CD4-positive, alpha-beta memory T cell (primary cell): ENCODE data around the gene MITF. TPM values are rescaled to one million over a fixed set of nuclear protein-coding genes. Genes with fewer than 3 reads are reported as not detected.

Experiments
- CTCF ChIA-PET: fragments of 350-600 bp; sonication (Branson Sonifier 250); formaldehyde crosslinking; loops from one replicate; lab custom pipeline; 2021; ENCODE audit warnings: inconsistent platforms; ENCODE audit not compliant: partially characterized antibody; lab: Charles Lee
- POLR2A ChIA-PET: fragments of 350-600 bp; sonication (Branson Sonifier 250); formaldehyde crosslinking; loops from one replicate; lab custom pipeline; 2021; ENCODE audit not compliant: partially characterized antibody; lab: Charles Lee
- DNase-seq, 5 donors: peaks; one replicate each; pipeline versions ENCODE4 v3.0.0 to v3.0.0-alpha.2; 2020 to 2022; ENCODE audit warnings: mixed read lengths in 1 of 5
- H3K27ac ChIP-seq: one replicate; pipeline ENCODE4 v1.7.0; 2013; ENCODE audit warnings: low read depth, low read length
- H3K27me3 ChIP-seq: 2 replicates; pipeline ENCODE4 v1.7.0; 2013; ENCODE audit warnings: mild to moderate bottlenecking, low read length, moderate library complexity; ENCODE audit not compliant: insufficient read depth
- H3K36me3 ChIP-seq: 2 replicates; pipeline ENCODE4 v1.7.0; 2013; ENCODE audit warnings: mild to moderate bottlenecking, low read length, moderate library complexity; ENCODE audit not compliant: insufficient read depth
- H3K4me1 ChIP-seq: 2 replicates; pipeline ENCODE4 v1.7.0; 2013; ENCODE audit warnings: mild to moderate bottlenecking, low read length, moderate library complexity; ENCODE audit not compliant: insufficient read depth
- H3K4me3 ChIP-seq, 2 donors: one replicate each; pipeline ENCODE4 v1.7.0; 2013; ENCODE audit warnings: low read length in 2 of 2, mild to moderate bottlenecking in 1 of 2
- H3K9me3 ChIP-seq, 2 donors: one replicate each; pipeline ENCODE4 v1.7.0; 2013; ENCODE audit warnings: low read length in 2 of 2, control low read depth in 1 of 2; ENCODE audit not compliant: control insufficient read depth in 1 of 2
- H3K27ac Mint-ChIP-seq, 7 donors: one replicate each; pipeline ENCODE4 v1.8.0; 2020 to 2021; ENCODE audit warnings: mixed read lengths in 7 of 7, mild to moderate bottlenecking in 6 of 7, inconsistent platforms in 3 of 7, moderate library complexity in 3 of 7
- H3K27me3 Mint-ChIP-seq, 2 donors: one replicate each; pipeline ENCODE4 v1.8.0; 2020 to 2021; ENCODE audit warnings: mixed read lengths in 2 of 2
- H3K36me3 Mint-ChIP-seq, 2 donors: one replicate each; pipeline ENCODE4 v1.8.0; 2020 to 2021; ENCODE audit warnings: mixed read lengths in 2 of 2, inconsistent platforms in 1 of 2, mild to moderate bottlenecking in 1 of 2
- H3K4me1 Mint-ChIP-seq, 4 donors: one replicate each; pipeline ENCODE4 v1.8.0; 2020 to 2021; ENCODE audit warnings: mixed read lengths in 4 of 4, mild to moderate bottlenecking in 1 of 4
- H3K4me3 Mint-ChIP-seq, 8 donors: one replicate each; pipeline ENCODE4 v1.8.0; 2020 to 2021; ENCODE audit warnings: mixed read lengths in 8 of 8, mild to moderate bottlenecking in 7 of 8, moderate library complexity in 6 of 8, inconsistent platforms in 3 of 8
- H3K9me3 Mint-ChIP-seq, 8 donors: one replicate each; pipeline ENCODE4 v1.8.0; 2020 to 2021; ENCODE audit warnings: mixed read lengths in 8 of 8, mild to moderate bottlenecking in 5 of 8, inconsistent platforms in 3 of 8, moderate library complexity in 1 of 8
- intact Hi-C: fragments of 100-400 bp; cut with micrococcal nuclease; formaldehyde crosslinking; loops from one replicate; pipeline ENCODE4 v1.15.1; 2023
- polyA plus RNA-seq, 2 donors: library from polyadenylated mRNA; unstranded; fragments of 300-500 nt; fragmentation: Illumina TruSeq; gene quantifications; one replicate each; pipeline ENCODE4 v1.2.3, GENCODE V29; 2021
- total RNA-seq, 2 experiments: library from RNA; stranded (reverse); gene quantifications; one replicate each; pipeline ENCODE4 v1.2.3, GENCODE V29; 2021

Gene MITF
- total and polyA plus RNA-seq, 4 experiments from 2014 or later, result 0.80 to 1.5 TPM; not detected in 2

- no peak for DNase-seq
- H3K36me3 Mint-ChIP-seq, result no peaks in the 10 kb centered on the region
- Histone ChIP-seq H3K27me3 (peaks cover 3% of the 10 kb centered on the region), H3K4me3 (no peak overlapping the region), H3K27ac (no peak overlapping the region), H3K4me1 (no peaks in the 10 kb centered on the region), H3K9me3 (no peaks in the 10 kb centered on the region), H3K36me3 (no peaks in the 10 kb centered on the region)
- peaks cover 34 to 38% of the 10 kb centered on the region in 2 donors for H3K27me3 Mint-ChIP-seq
- no peak overlapping the region for H3K4me3 Mint-ChIP-seq
- no peak overlapping the region for H3K27ac Mint-ChIP-seq
- ChIA-PET POLR2A (no interaction called here), CTCF (no interaction called here)
- peaks cover 0 to 3% (median 0%) of the 10 kb centered on the region in 8 donors for H3K9me3 Mint-ChIP-seq
- H3K4me1 Mint-ChIP-seq, result peaks cover 0 to 14% (median 3%) of the 10 kb centered on the region in 4 donors
- intact Hi-C loops, result no loop called here
Observed at GRCh38 chr3:69741032-69741767, 1.9 kb downstream of the MITF start.

DNA sequence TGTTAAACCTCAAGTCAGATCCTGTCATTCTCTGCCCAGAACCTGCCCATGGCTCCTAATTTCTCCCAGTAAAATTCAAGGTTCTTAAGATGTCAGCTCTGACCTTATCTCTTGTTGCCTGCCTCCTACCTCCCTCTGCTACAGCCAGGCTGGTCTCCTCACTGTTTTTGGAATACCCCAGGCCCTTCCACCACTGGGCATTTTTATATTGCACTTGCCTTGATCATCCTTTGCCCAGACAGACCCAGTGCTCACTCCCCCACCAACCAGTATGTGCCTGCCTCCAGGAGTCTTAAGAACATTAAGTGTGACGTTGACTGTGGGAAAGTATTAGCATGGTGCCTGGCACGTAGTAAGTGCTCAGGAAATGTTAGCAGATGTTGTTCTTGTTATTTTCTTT, 3.1 kb downstream of the MITF start:
- Histone ChIP-seq H3K36me3 (no peaks in the 10 kb centered on the region), H3K27ac (no peak overlapping the region), H3K4me3 (no peak overlapping the region), H3K4me1 (no peaks in the 10 kb centered on the region), H3K27me3 (peaks cover 3% of the 10 kb centered on the region), H3K9me3 (no peaks in the 10 kb centered on the region)
- Mint-ChIP-seq H3K9me3 (peaks cover 0 to 3% (median 0%) of the 10 kb centered on the region in 8 donors), H3K4me1 (peaks cover 0 to 14% (median 3%) of the 10 kb centered on the region in 4 donors), H3K4me3 (no peak overlapping the region), H3K36me3 (no peaks in the 10 kb centered on the region), H3K27me3 (peaks cover 30 to 38% of the 10 kb centered on the region in 2 donors), H3K27ac (no peak overlapping the region)
- intact Hi-C loops, result no loop called here
- ChIA-PET CTCF (no interaction called here), POLR2A (no interaction called here)
- DNase-seq, result no peak

GRCh38 chr3:69743975-69744906, 5.0 kb downstream of the MITF start:
- Histone ChIP-seq H3K36me3 (no peaks in the 10 kb centered on the region), H3K9me3 (no peaks in the 10 kb centered on the region), H3K27me3 (peaks cover 3% of the 10 kb centered on the region), H3K27ac (no peak overlapping the region), H3K4me1 (no peaks in the 10 kb centered on the region), H3K4me3 (no peak overlapping the region)
- no peak overlapping the region for H3K27ac Mint-ChIP-seq
- H3K4me3 Mint-ChIP-seq, result no peak overlapping the region
- no peak for DNase-seq
- peaks cover 0 to 6% (median 2%) of the 10 kb centered on the region in 4 donors for H3K4me1 Mint-ChIP-seq
- intact Hi-C loops, result no loop called here
- CTCF ChIA-PET, result interaction anchor here (0.8 kb wide), 1 partner anchor 12 kb away, joined by 3 read pairs; no protein-coding TSS in a partner anchor
- peaks cover 23 to 29% of the 10 kb centered on the region in 2 donors for H3K27me3 Mint-ChIP-seq
- POLR2A ChIA-PET, result no interaction called here
- H3K9me3 Mint-ChIP-seq, result peaks cover 0 to 5% (median 2%) of the 10 kb centered on the region in 8 donors
- H3K36me3 Mint-ChIP-seq, result no peaks in the 10 kb centered on the region

GRCh38 chr3:69745505-69745904, 6.2 kb downstream of the MITF start:
- Mint-ChIP-seq H3K4me1 (peaks cover 0 to 2% (median 1%) of the 10 kb centered on the region in 4 donors), H3K27ac (no peak overlapping the region), H3K27me3 (peaks cover 20 to 23% of the 10 kb centered on the region in 2 donors), H3K4me3 (no peak overlapping the region), H3K36me3 (no peaks in the 10 kb centered on the region), H3K9me3 (peaks cover 0 to 5% (median 2%) of the 10 kb centered on the region in 8 donors)
- Histone ChIP-seq H3K4me3 (no peak overlapping the region), H3K27ac (no peak overlapping the region), H3K9me3 (no peaks in the 10 kb centered on the region), H3K27me3 (peaks cover 3% of the 10 kb centered on the region), H3K36me3 (no peaks in the 10 kb centered on the region), H3K4me1 (no peaks in the 10 kb centered on the region)
- POLR2A ChIA-PET, result no interaction called here
- CTCF ChIA-PET, result no interaction called here
- intact Hi-C loops, result no loop called here
- DNase-seq, result no peak

DNA sequence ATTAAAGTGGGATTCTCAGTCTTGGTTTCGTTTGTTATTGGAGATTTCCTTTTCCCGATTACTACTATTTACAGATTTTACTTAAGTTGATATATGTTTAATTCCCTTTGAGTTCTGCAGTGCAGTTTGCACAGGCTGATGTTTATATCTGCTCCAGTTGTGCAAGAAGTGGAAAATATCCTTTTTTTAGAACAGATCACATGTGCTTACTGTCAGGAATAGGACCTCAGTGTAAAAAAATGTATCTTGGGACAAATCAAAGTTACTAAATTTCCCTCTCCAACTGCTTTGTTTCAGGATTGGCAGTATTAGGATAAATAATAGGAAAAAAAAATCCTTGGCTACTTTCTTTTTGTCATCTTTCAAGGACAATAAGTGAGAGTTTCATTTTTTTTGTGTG, 6.9 kb downstream of the MITF start:
- Histone ChIP-seq H3K9me3 (no peaks in the 10 kb centered on the region), H3K27me3 (no peaks in the 10 kb centered on the region), H3K36me3 (no peaks in the 10 kb centered on the region), H3K4me3 (no peak overlapping the region), H3K27ac (no peak overlapping the region), H3K4me1 (no peaks in the 10 kb centered on the region)
- no peaks in the 10 kb centered on the region for H3K4me1 Mint-ChIP-seq
- H3K27me3 Mint-ChIP-seq, result peaks cover 14 to 17% of the 10 kb centered on the region in 2 donors
- intact Hi-C loops, result no loop called here
- H3K4me3 Mint-ChIP-seq, result no peak overlapping the region
- ChIA-PET POLR2A (no interaction called here), CTCF (no interaction called here)
- no peak overlapping the region for H3K27ac Mint-ChIP-seq
- no peak for DNase-seq
- peaks cover 0 to 7% (median 2%) of the 10 kb centered on the region in 8 donors for H3K9me3 Mint-ChIP-seq
- H3K36me3 Mint-ChIP-seq, result no peaks in the 10 kb centered on the region

DNA sequence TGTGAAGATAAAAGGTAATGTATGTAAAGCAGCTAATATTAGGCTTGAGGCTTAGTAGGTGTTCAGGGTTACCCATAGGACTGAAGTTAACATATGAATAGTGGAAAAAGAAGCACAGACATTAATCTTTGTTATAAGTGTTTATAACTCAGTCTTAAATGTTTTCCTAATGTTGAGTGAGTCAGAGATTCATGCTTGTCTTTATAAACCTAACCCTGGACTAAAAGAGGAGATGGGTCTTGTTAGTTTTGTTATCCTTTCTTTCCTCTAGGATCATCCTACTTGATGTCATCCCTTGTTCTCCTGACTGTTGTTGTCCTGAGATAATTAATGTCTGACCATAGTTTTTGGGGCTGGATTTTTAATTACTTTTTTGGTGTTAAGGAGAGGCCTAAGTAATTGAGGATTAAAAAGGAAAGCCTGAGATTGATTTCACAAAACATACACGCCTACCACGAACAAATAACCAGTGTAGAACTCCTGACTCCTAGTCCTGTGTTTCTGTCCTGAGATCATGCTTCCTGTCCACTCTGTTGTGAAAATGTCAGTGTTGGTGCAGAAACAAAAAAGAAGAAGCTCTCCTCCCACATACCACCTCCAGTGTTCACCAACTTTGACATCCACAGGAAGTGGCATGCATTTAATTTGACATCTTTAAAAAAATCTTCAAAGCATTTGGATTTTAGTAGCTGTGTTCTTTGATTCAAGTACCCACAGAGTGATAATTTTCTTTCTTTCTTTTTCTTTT, 8.4 kb downstream of the MITF start:
- Histone ChIP-seq H3K27ac (no peak overlapping the region), H3K27me3 (no peaks in the 10 kb centered on the region), H3K4me1 (no peaks in the 10 kb centered on the region), H3K9me3 (no peaks in the 10 kb centered on the region), H3K4me3 (no peak overlapping the region), H3K36me3 (no peaks in the 10 kb centered on the region)
- H3K4me3 Mint-ChIP-seq, result no peak overlapping the region
- no peak for DNase-seq
- intact Hi-C loops, result no loop called here
- H3K4me1 Mint-ChIP-seq, result no peaks in the 10 kb centered on the region
- peaks cover 0 to 14% (median 2%) of the 10 kb centered on the region in 8 donors for H3K9me3 Mint-ChIP-seq
- peaks cover 3 to 4% of the 10 kb centered on the region in 2 donors for H3K27me3 Mint-ChIP-seq
- CTCF ChIA-PET, result no interaction called here
- H3K27ac Mint-ChIP-seq, result no peak overlapping the region
- POLR2A ChIA-PET, result no interaction called here
- no peaks in the 10 kb centered on the region for H3K36me3 Mint-ChIP-seq
